GM12892 (cell line): ENCODE results near the gene MOB4.

Experiments used
- POLR2AphosphoS5 ChIP-seq: IDR thresholded peaks from 2 replicates; pipeline ENCODE4 v1.6.1; 2011; ENCODE audit warnings: low read depth, low read length, control low read depth
- TAF1 ChIP-seq: IDR thresholded peaks from 2 replicates; pipeline ENCODE4 v1.6.1; 2011; ENCODE audit warnings: low read depth, mild to moderate bottlenecking, control low read depth, low read length, borderline replicate concordance

- TF ChIP-seq TAF1 (no peak), POLR2AphosphoS5 (0 out of 2 replicates have a peak, but pooled peaks have one; percentile 17)
Measured at GRCh38 chr2:197480165-197481036, 35.5 kb upstream of the MOB4 start.
